CD4-positive, alpha-beta T cell treated with Interleukin-21 for 1 hour (primary cell): ENCODE data around the gene CYGB.

Experiments used
- DNase-seq: peaks from one replicate; pipeline ENCODE4 v3.0.0-alpha.2; 2020

Gene CYGB

GRCh38 chr17:76549215-76549518, 11.7 kb upstream of the CYGB start:
- DNase-seq: no peak

- DNase-seq: no peak
Observed at GRCh38 chr17:76548378-76549214, 11.1 kb upstream of the CYGB start.

- no peak for DNase-seq
Observed at GRCh38 chr17:76547642-76548202, 10.2 kb upstream of the CYGB start.

- peak; percentile 73 for DNase-seq
Observed at GRCh38 chr17:76547183-76547641, 9.7 kb upstream of the CYGB start.

GRCh38 chr17:76546556-76547182, 9.2 kb upstream of the CYGB start:
- DNase-seq: no peak

GRCh38 chr17:76545918-76546555, 8.5 kb upstream of the CYGB start:
- DNase-seq: no peak

GRCh38 chr17:76544546-76545365, 7.2 kb upstream of the CYGB start:
- DNase-seq: no peak

- no peak for DNase-seq
Observed at GRCh38 chr17:76543826-76544545, 6.5 kb upstream of the CYGB start.

GRCh38 chr17:76543482-76543825, 5.9 kb upstream of the CYGB start:
- no peak for DNase-seq

- no peak for DNase-seq
Observed at GRCh38 chr17:76542984-76543383, 5.5 kb upstream of the CYGB start.

- no peak for DNase-seq
Observed at GRCh38 chr17:76542566-76542971, 5.1 kb upstream of the CYGB start.

- no peak for DNase-seq
Observed at GRCh38 chr17:76541739-76542454, 4.4 kb upstream of the CYGB start.

GRCh38 chr17:76540381-76541300, 3.1 kb upstream of the CYGB start:
- peak; percentile 31 for DNase-seq

GRCh38 chr17:76539631-76540271, 2.2 kb upstream of the CYGB start, which contains the start of gene PRCD:
TSS of gene PRCD (plus strand) at chr17:76540044. CDS start at chr17:76540142, 98 bp downstream.
- DNase-seq: no peak

- DNase-seq: no peak
Observed at GRCh38 chr17:76538941-76539570, 1.5 kb upstream of the CYGB start.

- no peak for DNase-seq
Observed at GRCh38 chr17:76538281-76538931, 897 bp upstream of the CYGB start.

GRCh38 chr17:76537288-76537577, 276 bp downstream of the CYGB start:
- no peak for DNase-seq

GRCh38 chr17:76536511-76537287, 810 bp downstream of the CYGB start:
- no peak for DNase-seq
